Measurements from ENCODE around the gene PLXNA4.

DNA sequence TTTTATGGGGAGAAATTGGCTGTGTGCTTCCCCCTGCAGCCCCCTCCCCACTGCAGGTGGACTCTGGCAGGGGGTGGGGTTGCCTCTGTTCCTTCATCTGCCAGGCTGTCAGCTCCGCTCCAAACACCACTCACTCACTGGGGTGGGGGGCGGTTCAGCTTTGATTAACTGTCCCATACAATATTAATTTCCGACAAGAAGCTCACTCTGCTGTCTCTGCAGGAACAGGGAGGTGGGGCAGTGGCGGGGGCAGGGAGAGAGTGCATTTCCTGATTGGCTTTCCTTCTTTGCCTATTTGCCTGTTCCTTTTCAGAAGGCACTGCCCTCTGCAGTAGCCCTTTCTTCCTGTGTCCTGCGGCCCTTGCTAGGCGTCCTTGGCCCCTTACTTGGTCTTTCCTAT is 500.8 kb downstream of the PLXNA4 start:
- TF ChIP-seq POLR2A (IDR thresholded peaks at IDR 0.05) (no peak), POLR2AphosphoS5 (IDR thresholded peaks at IDR 0.05) (no peak)

All from gastroesophageal sphincter (tissue), 2 donors.